ENCODE measurements around the gene IL1RL1.

The IL1RL1 gene

DNA sequence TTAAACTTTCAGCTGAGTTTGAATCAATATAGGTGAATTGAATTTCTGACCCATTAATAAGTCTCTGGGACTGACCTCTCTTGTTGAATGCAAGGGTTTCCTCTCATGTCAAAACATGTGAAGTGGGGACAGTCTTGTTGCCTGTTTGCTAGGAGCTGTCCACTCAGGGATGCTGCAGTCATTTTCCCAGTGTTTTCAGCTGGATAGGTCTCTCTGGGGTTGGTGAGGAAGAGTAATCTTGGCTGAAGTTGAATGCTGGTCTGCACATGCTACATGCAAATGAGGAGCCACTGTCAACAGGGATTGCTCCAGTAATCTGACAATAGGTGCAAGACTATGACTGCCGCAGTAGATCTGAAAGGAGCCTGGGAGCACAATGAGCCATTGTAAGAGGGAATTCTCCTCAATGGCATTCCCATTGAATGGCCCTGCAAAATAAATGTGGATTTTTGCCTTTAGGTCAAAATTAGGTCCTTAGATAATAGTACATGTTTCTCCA lies 34.1 kb upstream of the IL1RL1 start:
- Mint-ChIP-seq H3K36me3 (ENCODE audit: low read depth) (no peaks in the 10 kb centered on the region), H3K9me3 (peaks cover 5% of the 10 kb centered on the region), H3K4me1 (peaks cover 10% of the 10 kb centered on the region), H3K27ac (no peak overlapping the region), H3K27me3 (ENCODE audit: low read depth, poor library complexity) (peaks cover 5% of the 10 kb centered on the region), H3K4me3 (no peak overlapping the region)
- TF ChIP-seq, protein P1, sequence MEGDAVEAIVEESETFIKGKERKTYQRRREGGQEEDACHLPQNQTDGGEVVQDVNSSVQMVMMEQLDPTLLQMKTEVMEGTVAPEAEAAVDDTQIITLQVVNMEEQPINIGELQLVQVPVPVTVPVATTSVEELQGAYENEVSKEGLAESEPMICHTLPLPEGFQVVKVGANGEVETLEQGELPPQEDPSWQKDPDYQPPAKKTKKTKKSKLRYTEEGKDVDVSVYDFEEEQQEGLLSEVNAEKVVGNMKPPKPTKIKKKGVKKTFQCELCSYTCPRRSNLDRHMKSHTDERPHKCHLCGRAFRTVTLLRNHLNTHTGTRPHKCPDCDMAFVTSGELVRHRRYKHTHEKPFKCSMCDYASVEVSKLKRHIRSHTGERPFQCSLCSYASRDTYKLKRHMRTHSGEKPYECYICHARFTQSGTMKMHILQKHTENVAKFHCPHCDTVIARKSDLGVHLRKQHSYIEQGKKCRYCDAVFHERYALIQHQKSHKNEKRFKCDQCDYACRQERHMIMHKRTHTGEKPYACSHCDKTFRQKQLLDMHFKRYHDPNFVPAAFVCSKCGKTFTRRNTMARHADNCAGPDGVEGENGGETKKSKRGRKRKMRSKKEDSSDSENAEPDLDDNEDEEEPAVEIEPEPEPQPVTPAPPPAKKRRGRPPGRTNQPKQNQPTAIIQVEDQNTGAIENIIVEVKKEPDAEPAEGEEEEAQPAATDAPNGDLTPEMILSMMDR (IDR thresholded peaks at IDR 0.05), result no peak
- no peak for DNase-seq

DNA sequence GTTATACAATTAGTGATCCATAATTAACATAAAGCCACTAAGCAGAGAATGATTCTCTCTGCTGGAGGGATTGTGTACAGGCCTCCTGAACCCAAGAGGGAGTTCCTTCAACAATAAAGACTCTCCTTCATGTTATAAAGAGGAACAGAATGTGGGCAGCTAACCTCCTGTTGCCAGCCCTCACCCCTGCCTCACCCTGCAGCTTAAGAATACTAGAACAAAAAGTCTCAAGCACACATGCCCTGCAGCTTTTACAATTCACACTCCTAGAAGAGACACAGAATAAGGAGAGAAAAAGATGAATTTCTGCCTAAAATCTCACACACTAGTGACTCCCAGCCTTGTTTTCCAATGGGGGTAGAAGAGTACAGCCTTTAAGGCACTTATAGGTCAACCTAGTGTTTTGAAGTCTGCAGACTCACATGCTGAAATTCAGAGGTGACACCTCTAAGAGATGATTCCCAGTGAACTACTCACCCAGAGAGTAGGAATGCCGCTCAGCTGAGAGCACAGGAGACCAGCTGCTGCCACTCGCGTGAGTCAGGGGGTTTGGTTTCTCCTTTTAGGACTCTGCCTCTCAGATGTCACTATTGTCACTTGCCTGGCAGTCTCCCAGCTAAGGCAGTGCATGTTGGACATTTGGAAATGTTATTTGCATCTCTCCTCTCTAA lies 32.5 kb upstream of the IL1RL1 start:
- Mint-ChIP-seq H3K4me3 (no peak overlapping the region), H3K4me1 (peaks cover 10% of the 10 kb centered on the region), H3K9me3 (peaks cover 5% of the 10 kb centered on the region), H3K36me3 (ENCODE audit: low read depth) (no peaks in the 10 kb centered on the region), H3K27ac (no peak overlapping the region), H3K27me3 (ENCODE audit: low read depth, poor library complexity) (no peaks in the 10 kb centered on the region)
- TF ChIP-seq, protein P1 (IDR thresholded peaks at IDR 0.05), result no peak
- DNase-seq, result peak; percentile 10

DNA sequence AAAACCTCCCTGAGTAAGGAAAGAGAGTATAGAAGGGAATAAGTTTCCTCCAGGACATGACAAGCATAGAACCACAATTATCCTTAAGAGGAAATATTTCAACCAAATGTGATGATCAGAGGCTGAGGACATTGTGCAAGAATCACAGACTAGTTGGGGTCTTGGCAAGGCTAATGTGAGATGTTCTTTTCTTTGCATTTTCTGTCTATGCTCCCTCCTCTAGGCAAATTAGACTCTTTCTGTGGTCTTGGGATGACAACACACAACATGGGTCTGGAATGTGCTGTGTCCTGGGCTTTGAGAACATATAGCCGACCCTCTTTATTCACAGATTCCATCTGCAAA lies 32.0 kb upstream of the IL1RL1 start:
- DNase-seq, result no peak
- Mint-ChIP-seq H3K36me3 (ENCODE audit: low read depth) (no peaks in the 10 kb centered on the region), H3K9me3 (peaks cover 5% of the 10 kb centered on the region), H3K4me3 (no peak overlapping the region), H3K27me3 (ENCODE audit: low read depth, poor library complexity) (no peaks in the 10 kb centered on the region), H3K4me1 (peaks cover 10% of the 10 kb centered on the region), H3K27ac (no peak overlapping the region)
- TF ChIP-seq, protein P1 (IDR thresholded peaks at IDR 0.05), result no peak

DNA sequence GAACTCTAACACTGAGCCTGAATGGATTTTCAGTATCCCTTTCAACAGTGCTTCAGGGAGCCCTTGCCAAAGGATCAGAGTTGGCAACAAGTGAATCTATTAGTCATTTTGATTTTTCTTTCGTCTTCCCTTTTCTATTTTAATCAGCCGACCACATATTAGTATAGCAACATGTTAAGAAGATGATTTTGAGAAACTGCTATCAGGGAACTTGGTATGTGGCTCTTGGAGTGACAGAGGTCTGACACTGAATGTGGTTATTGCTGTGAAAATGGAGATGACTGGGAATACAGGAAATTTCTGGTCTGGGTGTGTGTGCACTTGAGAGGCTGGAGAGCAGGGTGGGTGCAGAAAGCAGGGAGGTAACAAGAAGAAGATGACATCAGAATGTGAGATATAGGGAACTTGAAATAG lies 28.7 kb upstream of the IL1RL1 start:
- Mint-ChIP-seq H3K4me1 (peaks cover 10% of the 10 kb centered on the region), H3K9me3 (no peaks in the 10 kb centered on the region)
- no peak for DNase-seq

DNA sequence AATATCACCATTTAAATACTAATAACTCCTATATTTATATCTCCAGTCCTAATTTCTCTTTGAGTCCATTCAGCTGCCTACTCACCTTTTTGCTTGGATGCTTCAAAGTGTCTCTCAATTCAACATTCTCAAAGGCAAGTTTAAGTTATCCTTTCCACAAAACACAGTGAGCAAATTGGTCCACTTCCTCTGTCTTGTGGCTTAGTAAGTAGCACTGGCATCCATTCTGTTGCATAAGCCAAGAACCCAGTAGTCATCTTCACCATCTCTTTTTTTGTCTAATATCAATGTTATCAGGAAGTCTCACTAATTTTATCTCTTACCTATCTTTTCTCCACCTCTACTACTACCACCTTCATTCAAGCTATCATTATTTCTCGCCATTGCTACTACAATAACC lies 27.4 kb upstream of the IL1RL1 start:
- TF ChIP-seq, protein P1 (IDR thresholded peaks at IDR 0.05), result no peak
- Mint-ChIP-seq H3K9me3 (no peaks in the 10 kb centered on the region), H3K4me1 (peaks cover 5% of the 10 kb centered on the region), H3K27ac (no peak overlapping the region), H3K4me3 (no peak overlapping the region), H3K36me3 (ENCODE audit: low read depth) (no peaks in the 10 kb centered on the region), H3K27me3 (ENCODE audit: low read depth, poor library complexity) (no peaks in the 10 kb centered on the region)
- DNase-seq, result no peak

More for the DNA sequence above, 28.7 kb upstream of the IL1RL1 start:
- H3K27ac Mint-ChIP-seq, result no peak overlapping the region
- H3K36me3 Mint-ChIP-seq (ENCODE audit: low read depth), result no peaks in the 10 kb centered on the region
- no peak overlapping the region for H3K4me3 Mint-ChIP-seq
- TF ChIP-seq, protein P1 (IDR thresholded peaks at IDR 0.05), result no peak
- no peaks in the 10 kb centered on the region for H3K27me3 Mint-ChIP-seq (ENCODE audit: low read depth, poor library complexity)

DNA sequence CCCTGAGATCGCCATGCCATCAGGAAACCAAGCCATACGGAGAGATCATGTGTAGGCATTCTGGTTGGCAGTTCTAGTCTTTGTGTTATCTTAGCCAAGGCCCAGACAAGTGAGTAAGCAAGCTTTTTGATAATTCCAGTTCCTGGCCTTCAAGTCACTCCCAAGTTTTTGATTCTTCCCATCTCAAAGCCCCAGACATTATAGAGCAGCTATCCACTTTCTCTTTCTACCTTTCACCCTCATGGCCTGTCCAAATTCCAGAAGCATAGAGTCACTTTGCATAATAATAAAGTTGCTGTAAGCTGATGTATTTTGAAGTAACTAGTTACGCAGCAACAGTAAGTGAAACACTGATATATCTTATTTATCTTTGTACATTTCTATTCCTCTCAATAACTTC lies 26.8 kb upstream of the IL1RL1 start:
- Mint-ChIP-seq H3K9me3 (no peaks in the 10 kb centered on the region), H3K4me1 (no peaks in the 10 kb centered on the region), H3K27me3 (ENCODE audit: low read depth, poor library complexity) (no peaks in the 10 kb centered on the region), H3K36me3 (ENCODE audit: low read depth) (no peaks in the 10 kb centered on the region), H3K4me3 (no peak overlapping the region), H3K27ac (no peak overlapping the region)
- TF ChIP-seq, protein P1 (IDR thresholded peaks at IDR 0.05), result no peak
- DNase-seq, result no peak
